ENCODE results near the gene HIF1A.
A peak's percentile ranks its signal among the peaks of the same experiment; 100 is the strongest.

The HIF1A gene

GRCh38 chr14:61761557-61761956, 66.2 kb downstream of the HIF1A start:
- no peak for DNase-seq (ENCODE audit: low read depth)
- peak; percentile 23 for TF ChIP-seq CTCF (conservative IDR thresholded peaks at IDR 0.05; ENCODE audit: low read depth, low read length)
- H3K4me3 ChIP-seq (ENCODE audit: low read length): peak overlapping the region; percentile 96

DNA sequence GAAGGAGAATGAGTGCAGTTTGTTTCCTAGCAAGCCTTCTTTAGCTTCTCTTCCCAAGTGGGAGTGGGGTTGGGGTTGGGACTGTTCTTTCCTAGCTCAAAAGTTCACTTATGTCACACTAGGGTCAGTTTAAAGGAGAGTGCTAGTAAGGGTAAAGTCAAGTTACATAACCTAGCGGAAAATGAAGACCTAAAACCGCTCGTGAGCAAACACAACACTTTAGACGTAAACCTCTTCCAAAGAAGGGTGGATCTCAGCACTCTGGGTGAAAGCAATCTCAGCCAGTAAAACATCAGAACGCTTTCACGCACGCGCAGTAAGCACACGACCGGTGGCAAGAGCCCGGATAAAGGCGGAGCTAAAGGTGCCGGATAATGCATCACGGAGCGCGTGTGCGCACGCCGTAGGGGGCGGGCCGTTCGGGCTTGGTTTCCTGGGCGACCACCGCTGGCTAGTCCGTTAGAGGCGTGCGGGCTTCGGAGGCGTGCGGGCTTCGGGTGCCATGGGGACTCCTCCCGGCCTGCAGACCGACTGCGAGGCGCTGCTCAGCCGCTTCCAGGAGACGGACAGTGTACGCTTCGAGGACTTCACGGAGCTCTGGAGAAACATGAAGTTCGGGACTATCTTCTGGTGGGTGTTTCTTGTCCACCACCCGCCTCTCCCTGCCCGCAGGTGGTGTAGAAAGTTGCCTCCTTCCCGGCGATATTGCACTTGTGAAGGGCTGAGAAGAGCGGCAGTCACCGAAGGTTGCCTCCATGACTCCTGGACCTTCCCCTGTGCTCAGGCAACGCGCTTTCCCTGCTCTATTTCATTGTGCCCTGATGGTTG, 66.9 kb downstream of the HIF1A start, which contains the start of gene SNAPC1:
Gene SNAPC1 (plus strand): TSS at position 462 of the 828 bp plus-strand sequence. CDS start 41 bp downstream, at position 503.
- peak within 1 kb of the TSS; percentile 96 for H3K4me3 ChIP-seq (ENCODE audit: low read length)
- no peak for TF ChIP-seq CTCF (conservative IDR thresholded peaks at IDR 0.05; ENCODE audit: low read depth, low read length)
- DNase-seq (ENCODE audit: low read depth): peak; percentile 93

DNA sequence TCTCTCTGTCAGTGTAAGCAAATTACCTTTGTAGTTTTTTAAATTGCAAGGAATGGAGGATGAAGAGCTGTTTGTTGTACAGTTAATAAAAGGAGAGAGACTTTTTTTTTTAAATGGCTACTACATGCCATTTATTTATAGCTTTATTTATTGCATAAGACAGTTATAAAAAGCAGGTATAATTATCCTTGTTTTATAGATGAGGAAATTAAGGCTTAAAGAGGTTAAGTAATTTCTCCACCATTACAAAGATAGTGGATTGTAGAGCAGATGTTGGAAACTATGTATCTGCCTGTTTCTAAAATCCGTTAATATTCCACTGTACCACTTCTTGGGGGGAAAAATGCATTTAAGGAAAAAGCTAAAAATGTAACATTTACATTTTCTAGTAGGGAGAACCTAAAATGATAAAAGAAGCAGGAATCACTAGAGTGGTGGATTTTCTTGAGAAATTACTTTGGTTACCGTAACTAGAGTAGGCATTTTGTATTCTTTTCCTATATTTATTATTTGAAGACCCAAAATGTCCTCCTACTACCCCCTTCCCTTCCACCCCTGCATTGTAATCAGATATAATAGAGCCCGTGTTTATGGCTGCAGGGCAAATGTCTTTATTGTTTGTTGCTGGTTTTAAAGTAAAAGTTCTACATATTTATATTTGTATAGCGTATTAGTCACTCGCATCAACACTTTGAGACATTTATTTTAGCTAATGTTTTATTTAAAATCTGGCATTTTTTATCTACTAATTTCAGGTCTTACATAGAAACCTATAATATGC, 69.2 kb downstream of the HIF1A start:
- no peak for DNase-seq (ENCODE audit: low read depth)
- H3K4me3 ChIP-seq (ENCODE audit: low read length): peak overlapping the region; percentile 96
- no peak for TF ChIP-seq CTCF (conservative IDR thresholded peaks at IDR 0.05; ENCODE audit: low read depth, low read length)

DNA sequence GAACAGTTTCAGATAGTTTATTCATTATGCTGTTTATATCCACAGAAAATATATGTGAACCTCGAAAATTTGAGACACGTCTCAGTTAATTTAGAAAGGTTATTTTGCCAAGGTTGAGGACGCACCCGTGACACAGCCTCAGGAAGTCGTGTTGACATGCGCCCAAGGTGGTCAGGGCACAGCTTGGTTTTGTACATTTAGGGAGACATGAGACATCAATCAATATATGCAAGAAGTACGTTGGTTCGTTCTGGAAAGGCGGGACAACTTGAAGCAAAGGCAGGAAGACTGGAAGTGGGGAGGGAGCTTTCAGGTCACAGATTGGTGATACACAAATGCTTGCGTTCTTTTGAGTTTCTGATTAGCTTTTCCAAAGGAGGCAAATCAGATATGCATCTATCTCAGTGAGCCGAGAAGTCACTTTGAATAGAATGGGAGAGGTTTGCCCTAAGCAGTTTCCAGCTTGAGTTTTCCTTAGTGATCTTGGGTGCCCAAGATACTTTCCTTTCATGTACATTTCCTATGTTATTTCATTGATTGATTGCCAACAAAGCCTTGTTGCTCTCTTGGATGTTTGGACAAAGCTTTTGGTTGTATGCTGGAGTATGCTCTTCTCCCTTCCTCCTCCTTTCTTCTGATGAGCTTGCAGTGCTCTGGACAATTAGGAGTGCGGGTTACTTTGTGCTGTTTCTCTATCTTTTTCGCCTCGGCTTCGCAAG, 70.1 kb downstream of the HIF1A start:
- no peak for TF ChIP-seq CTCF (conservative IDR thresholded peaks at IDR 0.05; ENCODE audit: low read depth, low read length)

GRCh38 chr14:61766151-61766550, 70.8 kb downstream of the HIF1A start:
- no peak for TF ChIP-seq CTCF (conservative IDR thresholded peaks at IDR 0.05; ENCODE audit: low read depth, low read length)
- DNase-seq (ENCODE audit: low read depth): no peak
- H3K4me3 ChIP-seq (ENCODE audit: low read length): no peak overlapping the region

More for the DNA sequence above, 70.1 kb downstream of the HIF1A start:
- DNase-seq (ENCODE audit: low read depth): no peak
- no peak overlapping the region for H3K4me3 ChIP-seq (ENCODE audit: low read length)

GRCh38 chr14:61768240-61768639, 72.9 kb downstream of the HIF1A start:
- no peak overlapping the region for H3K4me3 ChIP-seq (ENCODE audit: low read length)
- DNase-seq (ENCODE audit: low read depth): no peak
- TF ChIP-seq CTCF (conservative IDR thresholded peaks at IDR 0.05; ENCODE audit: low read depth, low read length): no peak
